Fibroblast of skin of back (primary cell): ENCODE measurements around the gene PRELID1. TPM values are rescaled to one million over a fixed set of nuclear protein-coding genes. Genes with fewer than 3 reads are reported as not detected.
A peak's percentile ranks its signal among the peaks of the same experiment; 100 is the strongest.
"Not testable (repeated sequence)": the region's sequence is repeated elsewhere in the genome, so short reads cannot be mapped to it uniquely, and the experiment has no call there.

Experiments used
- DNase-seq: peaks from one replicate; pipeline ENCODE4 v3.0.0-alpha.2; 2013
- polyA plus RNA-seq, 2 experiments: library from polyadenylated mRNA; unstranded; fragments of 120-200 nt; gene quantifications; one replicate each; pipeline ENCODE4 v1.2.1, GENCODE V29; 2013; ENCODE audit not compliant: insufficient read length in 2 of 2

PRELID1 gene, protein sequence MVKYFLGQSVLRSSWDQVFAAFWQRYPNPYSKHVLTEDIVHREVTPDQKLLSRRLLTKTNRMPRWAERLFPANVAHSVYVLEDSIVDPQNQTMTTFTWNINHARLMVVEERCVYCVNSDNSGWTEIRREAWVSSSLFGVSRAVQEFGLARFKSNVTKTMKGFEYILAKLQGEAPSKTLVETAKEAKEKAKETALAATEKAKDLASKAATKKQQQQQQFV
- 243 TPM for polyA plus RNA-seq (2013, experiment 1 of 2; ENCODE audit: insufficient read length)
- polyA plus RNA-seq (2013, experiment 2 of 2; ENCODE audit: insufficient read length) = 130 TPM

DNA sequence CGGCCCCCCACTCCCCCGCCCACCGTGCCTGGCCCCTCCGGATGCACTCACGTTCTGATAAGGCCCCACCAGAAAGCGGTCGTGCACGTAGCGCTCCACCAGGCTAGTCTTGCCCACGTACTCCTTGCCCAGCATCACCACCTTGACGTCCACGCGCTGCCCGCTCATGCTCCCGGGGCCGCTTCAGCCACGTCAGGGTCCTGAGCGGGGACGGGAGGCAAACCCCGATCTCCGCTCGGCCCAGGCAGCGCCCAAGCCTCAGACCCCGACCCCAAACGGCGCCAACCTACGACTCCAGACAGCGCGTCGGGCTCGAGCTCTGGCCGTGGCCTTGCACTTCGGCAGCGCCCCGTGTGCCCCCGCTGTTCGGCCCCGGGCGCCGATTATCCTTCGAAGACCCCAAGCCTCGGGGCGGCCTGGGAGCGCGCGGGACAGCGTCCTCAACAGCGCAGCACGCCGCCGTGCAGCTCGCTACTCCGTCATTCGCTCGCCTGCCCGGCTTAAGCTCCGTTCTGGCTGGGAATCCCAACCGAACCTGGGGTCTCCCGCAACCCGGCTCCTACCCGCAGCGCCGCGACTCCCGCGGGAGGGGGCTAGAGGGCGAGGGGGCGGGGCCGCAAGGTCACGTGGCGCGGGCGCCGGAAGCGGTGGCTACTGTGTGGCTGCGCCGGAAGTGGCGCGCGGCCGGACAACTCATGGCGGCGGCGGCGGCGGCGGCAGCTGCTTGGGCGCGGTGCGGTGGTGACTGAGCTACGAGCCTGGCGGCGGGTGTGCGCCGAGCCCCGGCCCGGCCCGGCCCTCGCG, at the start of gene PRELID1, which contains the start of gene RAB24:
PRELID1 (plus strand) TSS at position 679 of the 804 bp plus-strand sequence. CDS start 187 bp downstream, outside the sequence.
RAB24 (minus strand) TSS at position 599 of the 804 bp plus-strand sequence; CDS start at position 168, 431 bp downstream.
- peak; percentile 83 for DNase-seq

DNA sequence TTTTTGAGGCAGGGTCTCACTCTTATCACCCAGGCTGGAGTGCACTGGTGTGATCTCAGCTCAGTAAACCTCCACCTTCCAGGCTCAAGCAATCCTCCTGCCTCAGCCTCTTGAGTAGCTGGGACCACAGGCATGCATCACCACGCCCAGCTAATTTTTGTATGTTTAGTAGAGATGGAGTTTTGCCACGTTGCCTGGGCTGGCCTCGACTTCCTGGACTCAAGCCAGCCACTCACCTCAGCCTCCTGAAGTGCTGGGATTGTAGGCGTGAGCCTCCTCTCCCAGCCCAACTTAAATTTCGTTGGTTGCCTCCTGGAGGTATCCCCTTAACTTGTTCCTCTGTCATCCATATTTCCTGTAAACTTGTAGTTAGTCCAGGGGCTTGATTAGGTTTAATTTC, 47.3 kb upstream of the PRELID1 start:
- no peak for DNase-seq

DNA sequence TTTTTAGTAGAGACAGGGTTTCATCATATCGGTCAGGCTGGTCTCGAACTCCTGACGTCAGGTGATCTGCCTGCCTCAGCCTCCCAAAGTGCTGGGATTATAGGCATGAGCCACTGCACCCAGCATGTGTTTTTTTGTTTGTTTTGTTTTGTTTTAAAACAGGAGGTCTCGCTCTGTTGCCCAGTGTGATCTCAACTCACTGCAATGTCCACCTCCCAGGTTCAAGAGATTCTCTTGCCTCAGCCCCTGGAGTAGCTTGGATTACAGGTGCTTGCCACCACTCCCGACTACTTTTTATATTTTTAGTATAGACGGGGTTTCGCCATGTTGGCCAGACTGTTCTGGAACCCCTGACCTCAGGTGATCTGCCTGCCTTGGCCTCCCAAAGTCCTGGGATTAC, 44.9 kb upstream of the PRELID1 start:
- DNase-seq = not testable (repeated sequence)

DNA sequence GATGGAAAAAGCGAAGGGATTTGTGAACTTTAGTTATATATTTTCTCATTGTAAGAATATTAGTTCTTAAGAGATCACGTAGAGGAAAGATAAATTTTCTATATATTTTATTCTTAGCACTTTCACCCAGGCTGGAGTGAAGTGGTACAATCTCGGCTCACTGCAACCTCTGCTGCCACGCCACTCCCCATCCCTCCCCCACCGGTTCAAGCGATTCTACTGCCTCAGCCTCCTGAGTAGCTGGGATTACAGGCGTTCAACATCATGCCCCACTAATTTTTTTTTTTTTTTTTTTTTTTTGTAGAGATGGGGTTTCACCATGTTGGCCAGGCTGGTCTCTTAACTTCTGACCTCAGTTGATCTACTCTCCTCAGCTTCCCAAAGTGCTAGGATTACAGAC, 42.6 kb upstream of the PRELID1 start:
- DNase-seq = no peak

DNA sequence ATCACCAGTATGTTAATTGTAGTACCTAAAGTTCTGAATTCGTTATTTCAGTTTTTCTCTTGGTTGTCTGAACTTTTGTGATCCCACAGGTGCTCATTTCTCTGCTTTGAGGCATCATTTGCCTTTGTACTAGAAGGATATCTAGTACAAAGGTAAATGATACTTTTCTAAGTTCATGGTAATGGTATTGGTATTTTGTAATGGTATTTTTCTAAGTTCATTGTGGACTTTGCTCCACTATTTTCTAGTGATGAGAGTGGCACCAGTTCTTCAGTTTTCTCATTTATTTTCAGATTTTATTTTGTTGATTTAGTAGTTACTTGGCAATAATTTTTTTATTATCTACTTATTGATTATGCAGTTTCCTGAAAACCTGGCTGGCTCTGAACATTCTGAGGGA, 42.1 kb upstream of the PRELID1 start:
- no peak for DNase-seq

DNA sequence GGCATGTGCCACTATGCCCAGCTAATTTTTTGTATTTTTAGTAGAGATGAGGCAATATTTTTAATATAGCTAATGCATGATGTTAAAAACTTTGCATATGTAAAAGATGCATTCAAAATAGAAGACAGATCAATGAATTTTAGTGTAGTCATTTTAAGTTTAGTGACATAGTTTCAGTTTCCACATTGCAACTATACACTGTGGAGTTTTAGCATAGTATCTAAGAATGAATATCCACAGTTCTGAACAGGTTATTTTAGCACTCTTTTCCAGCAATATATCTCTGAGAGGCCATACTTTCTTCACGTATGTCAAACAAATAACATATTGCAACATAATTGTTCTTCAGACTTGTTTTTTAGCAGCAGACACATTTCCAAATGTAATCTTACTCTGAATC, 39.4 kb upstream of the PRELID1 start:
- DNase-seq = no peak

DNA sequence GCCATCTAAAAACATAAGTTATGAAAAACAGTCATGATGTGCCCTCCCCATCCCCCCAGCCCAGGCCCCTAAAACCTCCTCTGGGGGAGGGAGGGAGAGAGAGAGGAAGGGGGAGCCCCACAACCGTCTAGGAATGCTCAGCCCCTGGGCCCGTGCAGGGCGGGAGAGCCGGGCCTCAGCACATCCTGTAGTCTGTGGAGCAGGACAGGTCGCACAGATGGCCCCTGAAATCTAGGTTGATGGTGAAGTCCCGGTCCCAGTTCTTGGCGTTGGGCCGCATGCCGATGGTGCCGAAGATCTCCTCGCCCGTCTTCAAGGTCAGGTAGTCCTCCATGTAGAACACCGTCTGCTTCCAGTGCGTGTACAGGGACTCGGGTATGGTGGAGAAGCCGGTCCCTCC, 38.2 kb upstream of the PRELID1 start:
- DNase-seq = no peak

DNA sequence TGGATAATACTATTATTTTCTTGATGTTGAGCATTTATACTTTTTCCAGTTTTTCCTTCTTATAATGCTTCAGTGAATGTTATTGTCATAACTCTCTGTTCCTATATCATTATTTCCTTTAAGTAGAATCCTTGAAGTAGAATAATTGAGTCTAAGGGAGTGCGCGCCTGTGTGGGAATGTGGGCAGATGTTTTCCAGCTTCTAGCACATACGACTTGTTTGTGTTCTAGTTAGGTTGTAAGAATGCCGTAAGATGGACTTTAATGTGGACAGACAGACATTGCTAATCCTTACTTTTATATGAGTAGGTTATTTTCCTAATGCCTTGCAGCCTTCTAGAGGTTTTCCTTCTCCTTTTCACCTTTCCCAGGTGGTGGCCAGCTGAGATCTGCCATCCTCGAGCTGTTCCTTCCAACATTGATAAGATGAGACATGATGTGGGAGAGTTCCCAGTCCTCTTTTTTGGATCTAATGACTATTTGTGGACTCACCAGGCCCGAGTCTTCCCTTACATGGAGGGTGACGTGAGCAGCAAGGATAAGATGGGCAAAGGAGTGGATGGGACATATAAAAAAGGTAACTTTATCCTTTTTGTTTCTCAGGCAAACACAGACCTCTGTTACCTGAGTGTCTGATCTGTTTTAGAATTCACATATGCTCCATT, 34.2 kb upstream of the PRELID1 start:
- no peak for DNase-seq

DNA sequence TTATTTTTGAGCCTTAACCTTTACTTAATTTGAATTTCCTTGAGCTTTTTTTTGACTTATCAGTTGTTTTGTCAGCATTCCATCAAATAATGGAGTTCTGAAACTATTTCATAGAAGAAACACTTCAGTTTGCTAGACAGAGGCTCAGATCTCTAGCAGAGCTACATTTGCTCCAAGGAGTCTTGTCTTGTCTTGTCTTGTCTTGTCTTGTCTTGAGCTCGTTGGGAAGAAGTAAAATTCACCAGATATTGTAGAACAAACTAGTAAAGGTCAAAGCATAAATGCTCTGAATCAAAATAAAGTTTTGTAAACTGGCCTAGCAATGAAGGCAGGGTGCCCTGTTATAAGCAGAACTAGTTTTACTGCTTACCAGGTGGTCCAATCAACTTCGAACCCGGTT, 33.6 kb upstream of the PRELID1 start:
- no peak for DNase-seq

DNA sequence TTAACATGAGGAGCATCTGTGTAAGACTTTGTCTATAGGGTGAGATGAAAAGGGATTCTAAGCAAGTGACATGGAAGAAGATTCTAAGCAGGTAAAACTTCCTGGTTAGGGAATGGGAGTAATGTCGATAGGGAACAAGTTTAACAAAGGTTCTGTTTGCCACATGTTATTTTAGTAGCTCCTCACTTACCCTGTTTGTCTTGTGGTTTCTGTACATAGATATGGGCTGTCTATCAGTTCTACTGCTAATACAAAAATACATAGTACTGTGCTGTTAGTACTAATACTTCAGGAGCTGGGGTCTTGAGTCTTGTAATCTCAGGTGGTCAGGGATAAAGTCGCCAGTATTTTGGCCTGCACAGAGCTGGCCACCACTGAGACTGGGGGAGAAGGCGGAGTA, 32.9 kb upstream of the PRELID1 start:
- DNase-seq = no peak

DNA sequence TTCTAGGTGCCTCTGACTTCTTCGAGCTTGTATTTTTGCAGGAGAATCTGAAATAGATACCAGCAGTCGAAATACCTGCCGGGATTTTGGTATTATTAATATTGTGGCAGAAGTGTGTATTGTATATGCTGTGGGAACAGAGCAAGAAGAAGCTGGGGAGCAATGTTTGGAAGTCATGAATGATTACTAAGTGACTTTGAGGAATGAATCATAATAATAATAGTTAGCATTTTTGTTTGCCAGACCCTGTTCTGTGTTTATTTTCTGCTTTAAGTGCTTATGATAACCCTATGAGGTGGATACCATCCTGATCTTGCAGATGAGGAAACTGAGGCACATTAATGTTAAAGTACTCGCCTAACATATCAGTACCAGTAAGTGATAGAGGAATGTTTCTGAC, 32.5 kb upstream of the PRELID1 start:
- DNase-seq = peak; percentile 15

DNA sequence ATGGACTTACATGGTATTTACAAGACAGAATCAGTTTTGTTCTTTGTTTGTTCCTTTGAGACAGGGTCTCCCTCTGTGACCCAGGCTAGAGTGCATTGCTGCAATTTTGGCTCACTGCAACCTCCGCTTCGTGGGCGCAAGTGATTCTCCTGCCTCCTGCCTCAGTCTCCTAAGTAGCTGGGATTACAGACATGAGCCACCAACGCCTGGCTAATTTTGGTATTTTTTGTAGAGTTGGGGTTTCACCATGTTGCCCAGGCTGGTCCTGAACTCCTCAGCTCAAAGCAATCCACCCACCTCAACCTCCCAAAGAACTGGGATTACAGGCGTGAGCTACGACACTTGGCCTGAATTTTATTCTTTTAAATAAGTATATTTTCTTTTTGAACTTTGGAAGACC, 27.7 kb upstream of the PRELID1 start:
- no peak for DNase-seq

DNA sequence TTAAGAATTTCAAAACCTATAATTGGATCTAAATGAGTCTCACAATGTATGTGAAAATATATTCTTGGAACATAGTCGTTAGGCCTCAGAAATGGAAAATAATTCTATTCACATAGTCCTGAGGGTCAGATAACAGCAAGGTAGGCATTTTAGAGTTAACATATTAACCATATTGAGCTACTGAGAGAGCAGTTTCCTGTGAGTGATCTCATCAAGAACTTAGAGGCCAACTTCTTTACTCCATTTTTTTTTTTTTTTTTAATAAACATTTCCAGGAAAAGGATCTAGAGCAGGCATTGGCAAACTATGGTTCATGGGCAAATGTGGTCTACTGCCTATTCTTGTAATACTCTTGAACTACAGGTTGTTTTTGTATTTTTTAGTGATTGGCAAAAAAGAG, 26.7 kb upstream of the PRELID1 start:
- no peak for DNase-seq

DNA sequence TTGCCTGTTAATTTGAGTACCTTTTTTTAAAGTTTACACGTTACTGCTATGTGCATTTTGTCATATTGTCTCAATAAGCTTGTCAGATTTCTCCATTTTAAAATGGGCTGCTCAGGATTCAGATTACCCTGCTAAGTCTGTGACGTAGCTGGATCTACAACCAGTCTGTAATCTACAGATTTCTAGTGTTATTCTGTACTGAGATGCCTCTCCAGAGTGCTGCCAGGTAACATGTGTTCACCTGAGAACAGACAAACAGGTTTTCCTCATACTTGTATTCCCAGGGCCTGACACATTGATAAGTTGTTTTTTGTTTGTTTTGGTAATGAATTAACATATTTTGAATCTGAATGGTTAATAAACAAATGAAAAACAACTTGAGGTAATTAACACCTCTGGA, 15.4 kb upstream of the PRELID1 start:
- no peak for DNase-seq

DNA sequence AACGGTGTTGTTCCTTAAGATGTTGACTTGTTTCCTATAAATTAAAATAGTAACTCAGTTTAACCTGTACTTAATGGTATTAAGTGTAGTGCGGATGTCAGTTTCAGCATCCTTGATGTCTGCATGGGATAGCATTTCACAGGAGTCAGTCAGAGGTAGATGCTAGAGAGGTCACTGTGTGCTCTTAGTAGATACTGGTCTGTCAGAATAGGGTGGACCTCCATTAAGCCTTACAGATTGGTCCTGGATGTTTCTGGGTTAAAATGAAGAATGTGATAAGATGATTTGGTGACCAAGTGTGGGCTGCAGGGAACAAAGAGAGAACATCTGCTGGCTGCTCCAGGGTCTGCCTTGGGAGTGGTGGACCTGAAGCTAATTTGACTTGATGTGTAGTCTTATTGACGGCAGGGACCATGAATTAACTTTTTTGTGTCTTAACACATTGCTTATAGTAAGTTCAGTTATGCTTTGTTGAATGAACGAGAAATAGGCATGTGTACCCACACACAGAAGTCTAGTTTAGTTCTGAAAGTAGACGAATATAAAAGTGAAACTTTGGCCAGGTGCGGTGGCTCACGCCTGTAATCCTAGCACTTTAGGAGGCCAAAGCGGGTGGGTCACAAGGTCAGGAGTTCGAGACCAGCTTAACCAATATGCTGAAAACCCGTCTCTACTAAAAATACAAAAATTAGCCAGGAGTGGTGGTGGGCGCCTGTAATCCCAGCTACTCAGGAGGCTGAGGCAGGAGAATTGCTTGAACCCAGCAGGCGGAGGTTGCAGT, 12.6 kb upstream of the PRELID1 start:
- no peak for DNase-seq

DNA sequence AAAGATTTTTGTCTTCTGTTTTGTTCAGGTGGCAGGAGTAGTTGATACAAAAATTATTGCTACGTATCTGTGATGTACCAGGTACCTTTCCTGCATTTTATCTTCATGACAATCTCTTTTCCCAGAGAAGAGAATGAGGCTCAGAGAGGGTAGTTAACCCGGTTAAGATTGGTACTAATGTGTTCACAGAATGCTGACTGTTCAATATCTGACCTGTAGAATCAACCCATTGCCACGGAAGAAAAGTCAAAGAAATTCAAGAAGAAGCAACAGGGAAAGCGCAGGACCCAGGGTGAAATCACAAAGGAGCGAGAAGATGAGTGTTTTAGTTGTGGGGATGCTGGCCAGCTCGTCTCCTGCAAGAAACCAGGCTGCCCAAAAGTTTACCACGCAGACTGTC, 11.9 kb upstream of the PRELID1 start:
- no peak for DNase-seq

DNA sequence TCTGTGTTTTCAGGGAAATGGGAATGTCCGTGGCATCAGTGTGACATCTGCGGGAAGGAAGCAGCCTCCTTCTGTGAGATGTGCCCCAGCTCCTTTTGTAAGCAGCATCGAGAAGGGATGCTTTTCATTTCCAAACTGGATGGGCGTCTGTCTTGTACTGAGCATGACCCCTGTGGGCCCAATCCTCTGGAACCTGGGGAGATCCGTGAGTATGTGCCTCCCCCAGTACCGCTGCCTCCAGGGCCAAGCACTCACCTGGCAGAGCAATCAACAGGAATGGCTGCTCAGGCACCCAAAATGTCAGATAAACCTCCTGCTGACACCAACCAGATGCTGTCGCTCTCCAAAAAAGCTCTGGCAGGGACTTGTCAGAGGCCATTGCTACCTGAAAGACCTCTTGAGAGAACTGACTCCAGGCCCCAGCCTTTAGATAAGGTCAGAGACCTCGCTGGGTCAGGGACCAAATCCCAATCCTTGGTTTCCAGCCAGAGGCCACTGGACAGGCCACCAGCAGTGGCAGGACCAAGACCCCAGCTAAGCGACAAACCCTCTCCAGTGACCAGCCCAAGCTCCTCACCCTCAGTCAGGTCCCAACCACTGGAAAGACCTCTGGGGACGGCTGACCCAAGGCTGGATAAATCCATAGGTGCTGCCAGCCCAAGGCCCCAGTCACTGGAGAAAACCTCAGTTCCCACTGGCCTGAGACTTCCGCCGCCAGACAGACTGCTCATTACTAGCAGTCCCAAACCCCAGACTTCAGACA, 9.6 kb upstream of the PRELID1 start:
- DNase-seq = no peak

DNA sequence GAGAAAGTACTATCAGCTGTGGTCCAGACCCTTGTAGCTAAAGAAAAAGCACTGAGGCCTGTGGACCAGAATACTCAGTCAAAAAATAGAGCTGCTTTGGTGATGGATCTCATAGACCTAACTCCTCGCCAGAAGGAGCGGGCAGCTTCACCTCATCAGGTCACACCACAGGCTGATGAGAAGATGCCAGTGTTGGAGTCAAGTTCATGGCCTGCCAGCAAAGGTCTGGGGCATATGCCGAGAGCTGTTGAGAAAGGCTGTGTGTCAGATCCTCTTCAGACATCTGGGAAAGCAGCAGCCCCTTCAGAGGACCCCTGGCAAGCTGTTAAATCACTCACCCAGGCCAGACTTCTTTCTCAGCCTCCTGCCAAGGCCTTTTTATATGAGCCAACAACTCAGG, 9.0 kb upstream of the PRELID1 start:
- no peak for DNase-seq

DNA sequence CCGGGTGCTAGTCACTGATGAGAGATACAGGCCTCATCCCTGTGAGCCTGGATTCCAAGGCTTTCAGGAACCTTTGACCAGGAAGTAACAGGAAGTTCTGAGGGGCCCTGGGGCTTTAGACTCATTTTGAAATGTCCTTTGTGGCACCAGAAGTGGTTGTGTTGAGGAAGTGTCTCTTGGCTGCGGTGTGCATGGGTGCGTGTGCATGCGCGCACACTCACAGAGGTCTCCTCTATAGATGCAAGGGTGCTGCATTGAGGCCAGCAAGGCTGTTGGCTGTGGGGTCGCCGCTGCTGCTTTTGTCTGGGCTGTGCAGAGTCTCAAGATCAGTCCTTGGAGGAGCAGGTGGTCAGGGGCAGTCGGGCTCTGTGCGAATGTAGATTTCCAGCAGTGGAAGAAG, 7.7 kb upstream of the PRELID1 start:
- no peak for DNase-seq

DNA sequence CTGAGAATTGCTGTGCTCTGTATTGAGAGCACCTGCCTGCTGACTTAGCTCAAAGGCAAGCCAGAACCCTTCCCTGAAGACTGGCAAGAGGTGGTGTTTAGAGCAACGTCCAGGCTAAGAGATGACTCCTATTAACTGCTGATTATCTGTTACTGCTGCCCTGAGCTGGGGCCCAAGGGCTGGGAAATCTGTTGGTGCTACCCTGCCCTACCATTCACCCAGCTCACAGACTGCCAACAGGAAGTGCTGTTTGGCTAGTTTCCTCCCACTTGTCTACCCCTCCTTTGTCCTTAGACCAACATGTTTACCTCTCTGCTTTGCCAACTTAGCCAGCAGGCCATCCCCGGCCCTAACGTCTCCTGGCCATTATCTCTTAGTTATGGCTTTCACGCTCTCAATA, 7.0 kb upstream of the PRELID1 start:
- DNase-seq = no peak

DNA sequence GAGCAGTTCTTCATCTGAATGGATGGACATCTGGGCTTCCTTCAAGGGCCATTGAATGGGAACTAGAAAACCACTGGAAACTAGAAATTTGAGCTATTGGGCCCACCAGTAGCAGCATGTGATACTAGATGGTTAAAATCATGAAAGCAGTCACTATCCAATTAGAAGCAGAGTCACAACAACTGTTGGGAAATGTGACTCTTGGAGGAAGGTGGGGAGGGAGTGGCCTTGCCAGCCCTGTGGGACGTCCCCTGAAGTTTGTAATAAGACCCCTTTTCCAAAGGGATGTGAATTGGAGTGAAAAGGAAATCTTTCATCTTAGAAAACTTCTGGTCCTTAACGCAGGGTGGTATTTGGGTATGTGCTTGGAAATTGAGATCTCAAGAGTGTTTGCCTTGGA, 5.7 kb upstream of the PRELID1 start:
- DNase-seq = no peak

DNA sequence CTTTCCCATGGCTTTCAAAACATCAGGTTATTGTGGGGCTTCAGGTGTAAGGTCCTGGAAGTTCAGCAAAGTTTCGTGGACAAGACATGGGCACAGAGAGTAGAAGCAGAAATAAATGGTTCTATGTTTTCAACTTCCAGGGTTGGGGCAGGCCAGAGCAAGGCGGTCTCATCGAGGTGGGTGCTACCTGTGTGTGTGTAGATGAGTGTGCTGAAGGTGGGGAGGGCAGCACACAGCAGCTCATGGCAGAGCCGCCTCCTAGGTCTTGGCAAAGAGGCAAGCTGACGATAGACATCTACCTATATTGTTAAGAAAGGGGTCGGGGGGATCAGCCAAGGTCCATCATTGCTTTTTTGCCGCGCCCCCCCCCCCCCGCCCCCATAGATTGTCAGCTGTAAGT, 3.9 kb upstream of the PRELID1 start:
- no peak for DNase-seq
